SU-DHL-6 (cell line): ENCODE results near the gene AOAH.

Experiments
- H2AFZ ChIP-seq: fragments of 200-600 bp; sonication (generic); 2 replicates; pipeline ENCODE4 v1.6.1; 2014; ENCODE audit warnings: low read depth, mild to moderate bottlenecking, moderate library complexity, mixed read lengths, antibody characterized with exemption, low read length; ENCODE audit not compliant: severe bottlenecking
- H3F3A ChIP-seq: fragments of 200-600 bp; shearing (Covaris generic); 2 replicates; pipeline ENCODE4 v1.6.0; 2016; ENCODE audit warnings: antibody characterized with exemption, mild to moderate bottlenecking; ENCODE audit not compliant: insufficient read depth
- H3K27ac ChIP-seq: fragments of 200-600 bp; sonication (generic); 2 replicates; pipeline ENCODE4 v1.5.1; 2016; ENCODE audit warnings: low read depth, mild to moderate bottlenecking, low read length, moderate library complexity, mixed read lengths
- H3K27me3 ChIP-seq: fragments of 200-600 bp; sonication (generic), shearing (Covaris generic); 2 replicates; pipeline ENCODE4 v1.6.0; 2014; ENCODE audit warnings: mild to moderate bottlenecking, low read length
- H3K36me3 ChIP-seq: fragments of 200-600 bp; sonication (generic); 2 replicates; pipeline ENCODE4 v1.6.1; 2014; ENCODE audit warnings: mild to moderate bottlenecking, low read length, mixed read lengths
- H3K4me2 ChIP-seq: fragments of 300-600, 200-600 bp; shearing (Covaris generic), sonication (generic); 2 replicates; pipeline ENCODE4 v1.6.0; 2014; ENCODE audit warnings: low read length, low read depth, mild to moderate bottlenecking; ENCODE audit not compliant: poor library complexity, severe bottlenecking
- H3K4me3 ChIP-seq: fragments of 200-600 bp; sonication (generic); 2 replicates; pipeline ENCODE4 v1.5.1; 2014; ENCODE audit warnings: antibody characterized with exemption, low read length, mild to moderate bottlenecking, mixed read lengths; ENCODE audit not compliant: insufficient read depth, poor library complexity, severe bottlenecking
- H3K79me2 ChIP-seq: fragments of 200-600 bp; sonication (generic); 2 replicates; pipeline ENCODE4 v1.6.1; 2014; ENCODE audit warnings: mild to moderate bottlenecking, low read length, moderate library complexity; ENCODE audit not compliant: insufficient read depth
- H3K9ac ChIP-seq: fragments of 200-600 bp; sonication (generic); 2 replicates; pipeline ENCODE4 v1.7.0; 2014; ENCODE audit warnings: mild to moderate bottlenecking, low read length
- H3K9me2 ChIP-seq: fragments of 200-600 bp; sonication (generic); replicated peaks from 2 replicates; pipeline ENCODE4 v1.6.1; 2014; ENCODE audit warnings: low read length; ENCODE audit not compliant: insufficient read depth
- H3K9me3 ChIP-seq: fragments of 200-600 bp; sonication (generic); 2 replicates; pipeline ENCODE4 v1.6.1; 2014; ENCODE audit warnings: low read length, mixed read lengths; ENCODE audit not compliant: insufficient read depth
- H4K20me1 ChIP-seq: fragments of 200-600 bp; sonication (generic); 2 replicates; pipeline ENCODE4 v1.6.1; 2014; ENCODE audit warnings: low read depth, mild to moderate bottlenecking, antibody characterized with exemption, low read length, moderate library complexity, mixed read lengths
- CTCF ChIP-seq: fragments of 200-600 bp; sonication (generic); IDR thresholded peaks from one replicate; pipeline ENCODE4 v1.5.1; 2017; ENCODE audit warnings: antibody characterized with exemption, mild to moderate bottlenecking, low read length, moderate library complexity; ENCODE audit not compliant: insufficient read depth, poor library complexity, severe bottlenecking
- EZH2phosphoT487 ChIP-seq: fragments of 200-600 bp; sonication (generic), shearing (Covaris generic); conservative IDR thresholded peaks from 2 replicates; pipeline ENCODE4 v1.6.1; 2018; ENCODE audit warnings: mild to moderate bottlenecking, antibody characterized with exemption, low read length, moderate library complexity, mixed read lengths

The AOAH gene

GRCh38 chr7:36734731-36735130 lies 10.4 kb upstream of the AOAH start:
- no peak for TF ChIP-seq CTCF
- TF ChIP-seq EZH2phosphoT487, result no peak
- Histone ChIP-seq H3K27me3 (no peaks in the 10 kb centered on the region), H3K4me2 (no peak overlapping the region), H3K9me3 (no peaks in the 10 kb centered on the region), H3K4me3 (no peak overlapping the region), H2AFZ (no peak overlapping the region), H3K36me3 (no peaks in the 10 kb centered on the region), H4K20me1 (no peaks in the 10 kb centered on the region), H3F3A (no peaks in the 10 kb centered on the region), H3K9ac (no peak overlapping the region), H3K79me2 (no peaks in the 10 kb centered on the region), H3K27ac (no peak overlapping the region), H3K9me2 (no peaks in the 10 kb centered on the region)

GRCh38 chr7:36733411-36733810 lies 9.1 kb upstream of the AOAH start:
- H3K27ac ChIP-seq, result no peak overlapping the region
- H3K79me2 ChIP-seq, result no peaks in the 10 kb centered on the region
- no peaks in the 10 kb centered on the region for H3K27me3 ChIP-seq
- H3F3A ChIP-seq, result no peaks in the 10 kb centered on the region
- H4K20me1 ChIP-seq, result no peaks in the 10 kb centered on the region
- H3K9me3 ChIP-seq, result no peaks in the 10 kb centered on the region
- no peak overlapping the region for H3K4me3 ChIP-seq
- no peak overlapping the region for H3K4me2 ChIP-seq
- H2AFZ ChIP-seq, result no peak overlapping the region
- H3K9me2 ChIP-seq, result no peaks in the 10 kb centered on the region
- TF ChIP-seq EZH2phosphoT487 (no peak), CTCF (no peak)
- no peaks in the 10 kb centered on the region for H3K36me3 ChIP-seq
- H3K9ac ChIP-seq, result no peak overlapping the region

- no peak overlapping the region for H2AFZ ChIP-seq
- no peaks in the 10 kb centered on the region for H3K79me2 ChIP-seq
- H3K4me2 ChIP-seq, result no peak overlapping the region
- H3K9me2 ChIP-seq, result no peaks in the 10 kb centered on the region
- TF ChIP-seq EZH2phosphoT487 (no peak), CTCF (no peak)
- H3K9ac ChIP-seq, result no peak overlapping the region
- H3K9me3 ChIP-seq, result no peaks in the 10 kb centered on the region
- no peaks in the 10 kb centered on the region for H3K27me3 ChIP-seq
- H4K20me1 ChIP-seq, result no peaks in the 10 kb centered on the region
- H3K36me3 ChIP-seq, result no peaks in the 10 kb centered on the region
- H3K4me3 ChIP-seq, result no peak overlapping the region
- H3F3A ChIP-seq, result no peaks in the 10 kb centered on the region
- H3K27ac ChIP-seq, result no peak overlapping the region
These were observed 8.5 kb upstream of the AOAH start for GRCh38 chr7:36732806-36733205.

- Histone ChIP-seq H3K9me2 (no peaks in the 10 kb centered on the region), H3K4me3 (no peak overlapping the region), H3K9me3 (no peaks in the 10 kb centered on the region), H3K27ac (no peak overlapping the region), H4K20me1 (no peaks in the 10 kb centered on the region), H3K4me2 (no peak overlapping the region), H2AFZ (no peak overlapping the region), H3K36me3 (no peaks in the 10 kb centered on the region), H3K27me3 (no peaks in the 10 kb centered on the region), H3K9ac (no peak overlapping the region), H3F3A (no peaks in the 10 kb centered on the region), H3K79me2 (no peaks in the 10 kb centered on the region)
- TF ChIP-seq EZH2phosphoT487, result no peak
- TF ChIP-seq CTCF, result no peak
These were observed 5.8 kb upstream of the AOAH start for GRCh38 chr7:36730046-36730445.
